ENCODE measurements around the gene TMEM185B. TPM values are rescaled to one million over a fixed set of nuclear protein-coding genes. Genes with fewer than 3 reads are reported as not detected.

Gene TMEM185B
- total and polyA plus RNA-seq, 4 experiments from 2014 or later = 17.5 to 24.9 (median 20.6) TPM

- peaks cover 0 to 17% (median 9%) of the 10 kb centered on the region in 4 donors for H3K4me1 Mint-ChIP-seq
- peak overlapping the region in 7 of 8 donors; percentile 9 to 64 (median 40) for H3K4me3 Mint-ChIP-seq
- Histone ChIP-seq H3K9me3 (ENCODE audit: control insufficient read depth in 1 of 2, low read length in 2 of 2) (no peaks in the 10 kb centered on the region), H3K4me3 (ENCODE audit: low read length in 2 of 2) (no peak overlapping the region), H3K27ac (ENCODE audit: low read depth, low read length) (peak overlapping the region; percentile 23), H3K36me3 (ENCODE audit: insufficient read depth, low read length) (no peaks in the 10 kb centered on the region), H3K4me1 (ENCODE audit: insufficient read depth, low read length) (peaks cover 14% of the 10 kb centered on the region), H3K27me3 (ENCODE audit: insufficient read depth, low read length) (no peaks in the 10 kb centered on the region)
- peaks cover 0 to 2% (median 0%) of the 10 kb centered on the region in 8 donors for H3K9me3 Mint-ChIP-seq
- peak overlapping the region in 6 of 7 donors; percentile 57 to 91 (median 78) for H3K27ac Mint-ChIP-seq
- CTCF ChIA-PET (ENCODE audit: partially characterized antibody) = interaction anchor here (1.6 to 5.2 kb wide), 3 partner anchors 34 to 102 kb away, joined by 4 to 50 read pairs (median 9); partner anchors contain the start of gene RALB
- POLR2A ChIA-PET (ENCODE audit: partially characterized antibody) = interaction anchor here (1.1 to 2.0 kb wide), 7 partner anchors 10 to 103 kb away, joined by 3 to 10 read pairs (median 6); partner anchors contain the start of genes RALB and TMEM185B
- intact Hi-C loops (cut with micrococcal nuclease) = no loop called here
- no peaks in the 10 kb centered on the region for H3K36me3 Mint-ChIP-seq
- H3K27me3 Mint-ChIP-seq = no peaks in the 10 kb centered on the region
- peak in 1 of 5 donors; percentile 41 for DNase-seq
These were observed 12.9 kb downstream of the TMEM185B start for GRCh38 chr2:120210270-120210693.

GRCh38 chr2:120209427-120210269 is 13.6 kb downstream of the TMEM185B start:
- peak overlapping the region; percentile 57 to 91 (median 77) for H3K27ac Mint-ChIP-seq
- H3K4me3 ChIP-seq (ENCODE audit: low read length in 2 of 2) = no peak overlapping the region
- peak overlapping the region; percentile 23 for H3K27ac ChIP-seq (ENCODE audit: low read depth, low read length)
- no peaks in the 10 kb centered on the region for H3K27me3 Mint-ChIP-seq
- intact Hi-C loops (cut with micrococcal nuclease) = no loop called here
- peak overlapping the region in 6 of 8 donors; percentile 9 to 64 (median 36) for H3K4me3 Mint-ChIP-seq
- H3K27me3 ChIP-seq (ENCODE audit: insufficient read depth, low read length) = no peaks in the 10 kb centered on the region
- H3K9me3 ChIP-seq (ENCODE audit: control insufficient read depth in 1 of 2, low read length in 2 of 2) = no peaks in the 10 kb centered on the region
- DNase-seq = peak in 1 of 5 donors; percentile 46
- ChIA-PET CTCF (ENCODE audit: partially characterized antibody) (interaction anchor here (0.8 to 5.2 kb wide), 5 partner anchors 29 to 103 kb away, joined by 3 to 50 read pairs (median 4); partner anchors contain the start of gene RALB), POLR2A (ENCODE audit: partially characterized antibody) (interaction anchor here (1.1 to 2.0 kb wide), 7 partner anchors 10 to 104 kb away, joined by 3 to 10 read pairs (median 6); partner anchors contain the start of gene TMEM185B)
- H3K4me1 ChIP-seq (ENCODE audit: insufficient read depth, low read length) = peaks cover 14% of the 10 kb centered on the region
- peaks cover 0 to 17% (median 9%) of the 10 kb centered on the region in 4 donors for H3K4me1 Mint-ChIP-seq
- H3K36me3 ChIP-seq (ENCODE audit: insufficient read depth, low read length) = no peaks in the 10 kb centered on the region
- H3K36me3 Mint-ChIP-seq = no peaks in the 10 kb centered on the region
- peaks cover 0 to 2% (median 0%) of the 10 kb centered on the region in 8 donors for H3K9me3 Mint-ChIP-seq

GRCh38 chr2:120208381-120209353 is 14.5 kb downstream of the TMEM185B start:
- Histone ChIP-seq H3K4me3 (ENCODE audit: low read length in 2 of 2) (no peak overlapping the region), H3K27me3 (ENCODE audit: insufficient read depth, low read length) (no peaks in the 10 kb centered on the region), H3K9me3 (ENCODE audit: control insufficient read depth in 1 of 2, low read length in 2 of 2) (no peaks in the 10 kb centered on the region), H3K4me1 (ENCODE audit: insufficient read depth, low read length) (peaks cover 14% of the 10 kb centered on the region), H3K27ac (ENCODE audit: low read depth, low read length) (no peak overlapping the region), H3K36me3 (ENCODE audit: insufficient read depth, low read length) (no peaks in the 10 kb centered on the region)
- Mint-ChIP-seq H3K36me3 (no peaks in the 10 kb centered on the region), H3K9me3 (peaks cover 0 to 2% (median 0%) of the 10 kb centered on the region in 8 donors), H3K27ac (peak overlapping the region in 3 of 7 donors; percentile 12 to 79 (median 63)), H3K4me1 (peaks cover 0 to 17% (median 9%) of the 10 kb centered on the region in 4 donors), H3K4me3 (no peak overlapping the region), H3K27me3 (no peaks in the 10 kb centered on the region)
- DNase-seq = no peak
- intact Hi-C loops (cut with micrococcal nuclease) = no loop called here
- CTCF ChIA-PET (ENCODE audit: partially characterized antibody) = interaction anchor here (0.6 to 5.2 kb wide), 6 partner anchors 13 to 104 kb away, joined by 3 to 50 read pairs (median 3); partner anchors contain the start of gene RALB
- POLR2A ChIA-PET (ENCODE audit: partially characterized antibody) = interaction anchor here (0.8 to 2.0 kb wide), 6 partner anchors 11 to 32 kb away, joined by 3 to 10 read pairs (median 6); partner anchors contain the start of gene TMEM185B

GRCh38 chr2:120206022-120206581 is 17.1 kb downstream of the TMEM185B start:
- no peak overlapping the region for H3K4me3 Mint-ChIP-seq
- ChIA-PET CTCF (ENCODE audit: partially characterized antibody) (interaction anchor here (0.9 to 1.4 kb wide), 4 partner anchors 97 to 113 kb away, joined by 3 to 20 read pairs (median 4); no protein-coding TSS in a partner anchor), POLR2A (ENCODE audit: partially characterized antibody) (no interaction called here)
- peak overlapping the region in 1 of 7 donors; percentile 59 for H3K27ac Mint-ChIP-seq
- H3K36me3 ChIP-seq (ENCODE audit: insufficient read depth, low read length) = no peaks in the 10 kb centered on the region
- no peaks in the 10 kb centered on the region for H3K27me3 ChIP-seq (ENCODE audit: insufficient read depth, low read length)
- no peaks in the 10 kb centered on the region for H3K9me3 Mint-ChIP-seq
- H3K4me3 ChIP-seq (ENCODE audit: low read length in 2 of 2) = no peak overlapping the region
- H3K4me1 Mint-ChIP-seq = peaks cover 0 to 17% (median 9%) of the 10 kb centered on the region in 4 donors
- intact Hi-C loops (cut with micrococcal nuclease) = loop anchor here (1.0 kb wide), 1 partner anchor 107 kb away; no protein-coding TSS in a partner anchor
- peaks cover 14% of the 10 kb centered on the region for H3K4me1 ChIP-seq (ENCODE audit: insufficient read depth, low read length)
- no peak overlapping the region for H3K27ac ChIP-seq (ENCODE audit: low read depth, low read length)
- DNase-seq = no peak
- no peaks in the 10 kb centered on the region for H3K36me3 Mint-ChIP-seq
- no peaks in the 10 kb centered on the region for H3K27me3 Mint-ChIP-seq
- no peaks in the 10 kb centered on the region for H3K9me3 ChIP-seq (ENCODE audit: control insufficient read depth in 1 of 2, low read length in 2 of 2)

- H3K4me3 ChIP-seq (ENCODE audit: low read length in 2 of 2) = no peak overlapping the region
- H3K9me3 ChIP-seq (ENCODE audit: control insufficient read depth in 1 of 2, low read length in 2 of 2) = no peaks in the 10 kb centered on the region
- H3K27me3 Mint-ChIP-seq = no peaks in the 10 kb centered on the region
- DNase-seq = no peak
- H3K36me3 Mint-ChIP-seq = no peaks in the 10 kb centered on the region
- ChIA-PET CTCF (ENCODE audit: partially characterized antibody) (interaction anchor here (1.1 to 1.6 kb wide), 3 partner anchors 20 to 108 kb away, joined by 3 to 7 read pairs (median 3); no protein-coding TSS in a partner anchor), POLR2A (ENCODE audit: partially characterized antibody) (no interaction called here)
- no peak overlapping the region for H3K4me3 Mint-ChIP-seq
- intact Hi-C loops (cut with micrococcal nuclease) = no loop called here
- H3K9me3 Mint-ChIP-seq = peaks cover 0 to 2% (median 0%) of the 10 kb centered on the region in 8 donors
- H3K27me3 ChIP-seq (ENCODE audit: insufficient read depth, low read length) = no peaks in the 10 kb centered on the region
- H3K36me3 ChIP-seq (ENCODE audit: insufficient read depth, low read length) = no peaks in the 10 kb centered on the region
- H3K27ac ChIP-seq (ENCODE audit: low read depth, low read length) = no peak overlapping the region
- peaks cover 7% of the 10 kb centered on the region for H3K4me1 ChIP-seq (ENCODE audit: insufficient read depth, low read length)
- H3K27ac Mint-ChIP-seq = peak overlapping the region in 3 of 7 donors; percentile 9 to 77 (median 31)
- peaks cover 0 to 10% (median 6%) of the 10 kb centered on the region in 4 donors for H3K4me1 Mint-ChIP-seq
These were observed 18.1 kb downstream of the TMEM185B start for GRCh38 chr2:120204945-120205670.

- intact Hi-C loops (cut with micrococcal nuclease) = no loop called here
- H3K9me3 ChIP-seq (ENCODE audit: control insufficient read depth in 1 of 2, low read length in 2 of 2) = no peaks in the 10 kb centered on the region
- H3K4me3 ChIP-seq (ENCODE audit: low read length in 2 of 2) = no peak overlapping the region
- no peak overlapping the region for H3K27ac ChIP-seq (ENCODE audit: low read depth, low read length)
- H3K27me3 ChIP-seq (ENCODE audit: insufficient read depth, low read length) = no peaks in the 10 kb centered on the region
- no peak for DNase-seq
- no peaks in the 10 kb centered on the region for H3K36me3 Mint-ChIP-seq
- no peaks in the 10 kb centered on the region for H3K4me1 ChIP-seq (ENCODE audit: insufficient read depth, low read length)
- peaks cover 0 to 7% (median 2%) of the 10 kb centered on the region in 4 donors for H3K4me1 Mint-ChIP-seq
- H3K9me3 Mint-ChIP-seq = peaks cover 0 to 2% (median 0%) of the 10 kb centered on the region in 8 donors
- H3K4me3 Mint-ChIP-seq = no peak overlapping the region
- H3K27me3 Mint-ChIP-seq = no peaks in the 10 kb centered on the region
- H3K27ac Mint-ChIP-seq = no peak overlapping the region
- ChIA-PET POLR2A (ENCODE audit: partially characterized antibody) (interaction anchor here (0.6 kb wide), 1 partner anchor 171 kb away, joined by 3 read pairs; no protein-coding TSS in a partner anchor), CTCF (ENCODE audit: partially characterized antibody) (interaction anchor here (1.1 to 1.6 kb wide), 3 partner anchors 19 to 109 kb away, joined by 3 to 7 read pairs (median 3); no protein-coding TSS in a partner anchor)
- H3K36me3 ChIP-seq (ENCODE audit: insufficient read depth, low read length) = no peaks in the 10 kb centered on the region
These were observed 18.8 kb downstream of the TMEM185B start for GRCh38 chr2:120204417-120204816.
